H1 (cell line): Measurements from ENCODE around the gene NADSYN1. TPM values are rescaled to one million over a fixed set of nuclear protein-coding genes. Genes with fewer than 3 reads are reported as not detected.

Experiments used
- SIX5 ChIP-seq: IDR thresholded peaks from 2 replicates; pipeline ENCODE4 v1.6.1; 2011; ENCODE audit warnings: mild to moderate bottlenecking, low read depth, low read length
- TEAD4 ChIP-seq: IDR thresholded peaks from 2 replicates; pipeline ENCODE4 v1.6.1; 2012; ENCODE audit warnings: low read depth, low read length, inconsistent platforms, mixed read lengths
- ZNF274 ChIP-seq: IDR thresholded peaks from 2 replicates; pipeline ENCODE4 v1.7.0; 2012; ENCODE audit warnings: low read length, borderline replicate concordance; ENCODE audit errors: extremely low read depth
- polyA plus RNA-seq, 7 experiments: library from polyadenylated mRNA; depleted of rRNA in 3 of 7; stranded (reverse) in 5 of 7; unstranded in 2 of 7; fragments of >200 nt in 5 of 7; fragments of 200-250 nt in 2 of 7; gene quantifications; 1 replicate in 5 of 7; 2 replicates in 1 of 7; 4 replicates in 1 of 7; pipeline versions ENCODE4 v1.2.1 to v1.2.3, GENCODE V29; 2011 to 2013; ENCODE audit warnings: missing spikeins in 2 of 7, mixed read lengths in 2 of 7
- total RNA-seq: library from RNA; stranded (reverse); fragmentation: NEBNext Ultra II Directional; extraction: Animal tissue kit (Norgen Biotek cat#: 25700); gene quantifications from 2 replicates; pipeline ENCODE4 v1.2.1, GENCODE V29; 2021

The NADSYN1 gene
- total and polyA plus RNA-seq, 2 of the 8 experiments (the other 6 are each of a cell fraction or from before 2014, with no cell fraction given): 38.3 to 38.6 TPM

DNA sequence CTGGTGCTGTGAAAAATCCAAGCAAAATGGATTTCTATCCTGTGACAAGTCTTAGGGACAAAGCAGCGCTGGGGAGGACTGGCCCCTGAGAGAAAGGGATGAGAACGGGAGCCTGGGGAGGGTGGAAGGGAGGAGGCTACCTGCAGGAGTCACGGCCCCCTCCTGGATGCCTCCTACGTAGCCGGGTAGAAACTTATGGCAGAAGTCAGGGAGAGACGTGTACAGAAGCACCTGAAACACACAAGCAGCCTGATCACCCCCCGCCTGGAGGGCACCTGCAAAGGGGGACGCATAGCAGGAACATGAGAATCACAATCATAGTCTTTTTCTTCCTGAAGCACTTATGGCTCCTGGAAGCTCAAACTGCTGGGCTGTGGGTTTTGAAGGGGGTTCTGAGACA, 10.9 kb upstream of the NADSYN1 start (continued):
- TF ChIP-seq ZNF274 (no peak), SIX5 (no peak), TEAD4 (no peak)
- TF ChIP-seq, all 59 proteins: peak for 0
